HG03097 (cell line): ENCODE data around the gene ERRFI1.

Source experiments
- ATAC-seq: cut with Tn5 transposase; IDR thresholded peaks from one replicate; pipeline ENCODE4 v1.9.1; 2021; ENCODE audit not compliant: unreplicated experiment, low FRiP score

ERRFI1 gene

DNA sequence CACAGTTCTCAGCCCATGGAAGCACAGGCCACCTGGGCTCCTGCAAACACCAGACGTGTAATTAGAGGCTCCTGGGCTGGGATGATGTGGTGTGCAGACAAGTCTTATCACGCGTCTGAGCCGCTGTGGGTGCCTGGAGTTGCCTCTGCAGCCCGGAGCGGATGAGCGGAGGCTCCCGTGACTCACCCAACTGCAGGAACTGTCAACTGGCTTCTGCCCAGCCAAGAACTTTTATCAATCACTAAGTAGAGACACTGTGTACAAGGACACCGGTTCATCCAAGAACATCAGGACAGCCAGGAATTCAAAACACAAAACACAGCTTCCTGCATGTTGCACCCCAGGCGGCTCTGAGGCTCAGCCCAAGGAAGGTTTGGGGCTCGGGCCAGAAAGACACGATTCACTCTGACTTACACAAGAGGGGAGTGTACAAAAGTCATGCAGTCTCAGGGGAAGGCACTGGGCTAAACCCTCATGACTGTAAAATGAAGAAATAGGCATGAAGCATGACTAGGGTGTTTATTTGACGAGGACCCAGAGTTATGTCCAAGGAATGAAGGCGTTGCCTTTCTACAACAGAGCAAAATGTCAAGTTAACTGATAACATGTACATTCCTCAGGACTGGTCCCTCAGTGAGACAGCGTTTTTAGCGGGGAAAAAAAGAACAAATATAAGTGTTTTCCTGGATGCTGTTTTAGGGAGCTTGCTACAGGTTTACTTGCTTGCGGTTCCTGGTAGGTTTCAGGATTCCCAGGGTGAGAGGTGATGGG, 21.1 kb downstream of the ERRFI1 start:
- no peak for ATAC-seq

GRCh38 chr1:8004113-8004802, 21.9 kb downstream of the ERRFI1 start:
- ATAC-seq, result no peak

GRCh38 chr1:8003438-8004112, 22.5 kb downstream of the ERRFI1 start:
- no peak for ATAC-seq

GRCh38 chr1:8002921-8003320, 23.2 kb downstream of the ERRFI1 start:
- no peak for ATAC-seq

- no peak for ATAC-seq
Measured at GRCh38 chr1:8002329-8002910, 23.7 kb downstream of the ERRFI1 start.

DNA sequence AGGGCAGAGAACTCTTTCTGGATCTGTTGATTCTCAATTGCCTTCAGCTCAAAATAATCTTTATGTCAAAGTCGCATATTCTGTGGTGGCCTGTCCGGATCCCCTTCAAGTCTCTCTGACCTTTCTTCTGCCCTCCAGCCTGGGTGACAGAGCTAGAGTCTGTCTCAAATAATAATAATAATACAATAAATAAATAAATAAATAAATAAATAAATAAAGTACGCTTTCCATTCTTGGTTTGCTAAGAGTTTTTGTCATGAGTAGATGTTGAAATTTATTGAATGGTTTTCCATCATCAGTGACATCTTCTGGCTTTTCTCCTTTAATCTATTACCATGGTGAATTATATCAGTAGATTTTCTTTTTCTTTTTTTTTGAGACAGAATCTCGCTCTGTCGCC, 30.7 kb downstream of the ERRFI1 start:
- no peak for ATAC-seq

DNA sequence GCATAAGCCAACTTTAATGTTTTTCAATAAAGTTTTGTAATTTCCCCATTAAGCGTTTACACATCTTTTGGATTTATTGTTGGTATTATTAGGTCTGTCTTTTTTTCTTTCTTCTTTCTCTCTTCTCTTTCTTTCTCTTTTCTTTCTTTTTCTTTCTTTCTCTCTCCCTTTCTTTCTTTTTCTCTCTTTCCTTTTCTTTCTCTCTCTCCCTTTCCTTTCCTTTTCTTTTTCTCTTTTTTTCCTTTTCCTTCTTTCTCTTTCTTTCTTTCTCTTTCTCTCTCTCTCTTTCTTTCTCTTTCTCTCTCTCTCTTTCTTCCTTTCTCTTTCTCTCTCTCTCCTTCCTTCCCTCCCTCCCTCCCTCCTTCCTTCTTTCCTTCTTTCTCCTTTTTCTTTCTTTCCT, 31.3 kb downstream of the ERRFI1 start:
- no peak for ATAC-seq

DNA sequence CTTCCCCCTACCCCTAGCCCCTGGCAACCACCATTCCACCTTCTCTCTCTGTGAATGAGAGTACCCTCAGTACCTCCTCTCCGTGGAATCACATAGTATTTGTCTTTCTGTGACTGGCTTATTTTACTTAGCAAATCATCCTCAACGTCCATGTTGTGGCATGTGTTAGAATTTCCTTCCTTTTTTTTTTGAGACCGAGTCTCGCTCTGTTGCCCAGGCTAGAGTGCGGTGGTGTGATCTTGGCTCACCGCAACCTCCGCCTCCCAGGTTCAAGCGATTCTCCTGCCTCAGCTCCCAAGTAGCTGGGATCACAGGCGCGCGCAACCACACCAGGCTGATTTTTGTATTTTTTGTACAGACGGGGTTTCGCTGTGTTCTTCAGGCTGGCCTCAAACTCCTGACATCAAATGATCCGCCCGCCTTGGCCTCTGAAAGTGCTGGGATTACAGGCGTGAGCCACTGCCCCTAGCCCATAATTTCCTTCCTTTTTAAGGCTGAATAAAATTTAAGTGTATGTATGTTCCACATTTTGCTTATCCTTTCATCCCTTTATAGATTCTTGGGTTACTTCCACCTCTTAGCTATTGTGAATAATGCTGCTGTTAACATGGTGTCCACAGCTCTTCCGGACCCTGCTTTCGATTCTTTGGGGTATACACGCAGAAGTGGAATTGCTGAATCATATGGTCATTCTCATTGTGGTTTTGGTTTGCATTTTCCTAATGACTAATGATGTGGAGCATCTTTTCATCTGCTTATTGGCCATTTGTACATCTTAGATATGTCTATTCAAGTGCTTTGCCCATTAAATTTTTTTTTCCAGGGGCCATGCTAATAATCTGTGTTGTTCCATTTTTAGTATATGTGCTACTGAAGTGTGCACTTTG, 32.3 kb downstream of the ERRFI1 start:
- ATAC-seq, result peak; percentile 71

- ATAC-seq, result no peak
Measured at GRCh38 chr1:7992885-7993284, 33.2 kb downstream of the ERRFI1 start.

- ATAC-seq, result no peak
Measured at GRCh38 chr1:7991504-7992440, 34.3 kb downstream of the ERRFI1 start.

GRCh38 chr1:7989762-7990428, 36.2 kb downstream of the ERRFI1 start:
- no peak for ATAC-seq

DNA sequence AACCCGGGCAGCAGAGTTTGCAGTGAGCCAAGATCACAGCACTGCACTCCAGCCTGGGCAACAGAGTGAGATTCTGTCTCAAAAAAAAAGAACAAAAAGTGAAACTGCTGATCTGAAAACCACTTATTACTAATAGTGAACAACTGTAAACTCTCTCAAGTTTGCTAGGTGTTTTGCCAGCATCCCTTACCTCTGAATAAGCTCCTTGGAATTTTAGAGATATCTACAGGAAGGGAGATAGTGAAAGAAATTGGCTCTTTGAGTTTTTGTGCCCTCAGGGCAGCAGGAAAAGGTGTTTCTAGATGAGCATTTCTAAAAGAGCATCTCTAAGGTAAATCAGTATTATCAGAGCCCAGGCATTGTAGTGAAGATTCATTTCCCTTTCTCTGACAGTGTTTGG, 37.5 kb downstream of the ERRFI1 start:
- no peak for ATAC-seq

GRCh38 chr1:7987528-7987927, 38.6 kb downstream of the ERRFI1 start:
- ATAC-seq, result no peak

- ATAC-seq, result no peak
Measured at GRCh38 chr1:7985851-7986612, 40.1 kb downstream of the ERRFI1 start.

DNA sequence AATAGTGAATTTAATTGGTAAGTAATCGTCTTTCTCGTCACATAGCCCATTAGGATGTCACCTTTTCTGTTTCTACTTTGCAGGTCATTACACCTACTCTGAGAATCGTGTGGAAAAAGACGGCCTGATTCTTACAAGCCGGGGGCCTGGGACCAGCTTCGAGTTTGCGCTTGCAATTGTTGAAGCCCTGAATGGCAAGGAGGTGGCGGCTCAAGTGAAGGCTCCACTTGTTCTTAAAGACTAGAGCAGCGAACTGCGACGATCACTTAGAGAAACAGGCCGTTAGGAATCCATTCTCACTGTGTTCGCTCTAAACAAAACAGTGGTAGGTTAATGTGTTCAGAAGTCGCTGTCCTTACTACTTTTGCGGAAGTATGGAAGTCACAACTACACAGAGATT, 41.3 kb downstream of the ERRFI1 start:
- ATAC-seq, result no peak

DNA sequence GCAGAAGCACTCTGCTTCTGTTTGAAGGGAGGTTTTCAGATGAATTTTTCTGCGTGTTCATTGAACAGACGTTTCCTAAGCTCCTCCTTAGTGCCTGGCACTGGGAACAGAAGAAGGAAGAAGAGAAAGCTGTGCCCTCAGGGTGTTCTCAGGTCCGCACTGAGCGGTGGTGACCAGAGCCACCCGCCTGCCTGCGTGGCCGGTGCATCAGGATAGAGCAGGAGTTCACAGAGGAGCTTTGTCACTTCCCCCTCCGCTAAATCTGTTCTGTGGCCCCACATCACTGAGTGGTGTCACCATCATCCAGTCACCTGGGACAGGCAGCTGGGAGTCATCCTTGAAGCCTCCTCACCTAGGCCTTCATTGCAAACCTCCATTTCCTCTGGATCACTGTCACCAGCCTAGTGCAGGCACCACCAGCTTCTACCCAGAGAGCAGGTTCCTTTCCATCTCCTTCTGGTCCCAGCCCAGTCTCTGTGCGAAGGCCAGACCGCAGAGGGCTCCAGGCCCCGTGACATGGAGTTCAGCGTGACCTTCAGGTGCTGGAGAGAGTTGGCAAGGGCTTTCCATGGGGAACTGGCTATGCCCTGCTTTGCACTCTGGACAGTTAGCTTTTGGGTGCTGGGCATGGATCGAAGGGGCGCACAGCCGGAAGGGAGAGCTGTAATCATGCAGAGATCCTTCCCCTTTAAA, 42.9 kb downstream of the ERRFI1 start:
- ATAC-seq, result no peak

GRCh38 chr1:7980984-7981383, 45.1 kb downstream of the ERRFI1 start:
- ATAC-seq, result no peak
